Chondrocyte (in vitro differentiated cells): ENCODE data around the gene EFCAB14. TPM values are rescaled to one million over a fixed set of nuclear protein-coding genes. Genes with fewer than 3 reads are reported as not detected.

ENCODE experiments used
- DNase-seq: peaks from one replicate; pipeline ENCODE4 v3.0.0; 2021; ENCODE audit warnings: mixed read lengths, low spot score
- H3K27ac Mint-ChIP-seq: one replicate; pipeline ENCODE4 v1.8.0; 2021; ENCODE audit warnings: mild to moderate bottlenecking, moderate library complexity, mixed read lengths; ENCODE audit not compliant: unreplicated experiment
- H3K27me3 Mint-ChIP-seq: 2 replicates; pipeline ENCODE4 v1.8.0; 2021; ENCODE audit warnings: low read depth, mixed read lengths
- H3K36me3 Mint-ChIP-seq: 2 replicates; pipeline ENCODE4 v1.8.0; 2021; ENCODE audit warnings: low read depth, mixed read lengths
- H3K4me1 Mint-ChIP-seq: 2 replicates; pipeline ENCODE4 v1.8.0; 2021; ENCODE audit warnings: low read depth, mild to moderate bottlenecking, mixed read lengths
- H3K4me3 Mint-ChIP-seq: one replicate; pipeline ENCODE4 v1.8.0; 2021; ENCODE audit warnings: mild to moderate bottlenecking, moderate library complexity, mixed read lengths; ENCODE audit not compliant: unreplicated experiment
- H3K9me3 Mint-ChIP-seq: 2 replicates; pipeline ENCODE4 v1.8.0; 2021; ENCODE audit warnings: low read depth, mixed read lengths
- CTCF ChIP-seq: fragments of 200-600 bp; sonication (generic); IDR thresholded peaks from 2 replicates; pipeline ENCODE4 v1.5.0; 2021; ENCODE audit warnings: antibody characterized with exemption, mild to moderate bottlenecking, moderate library complexity
- total RNA-seq: library from RNA; stranded (reverse); gene quantifications from 3 replicates; pipeline ENCODE4 v1.2.1, GENCODE V29; 2021

The EFCAB14 gene
- total RNA-seq, 1 donor from 2014 or later, result 52.2 TPM

GRCh38 chr1:46677339-46677738, 41.6 kb downstream of the EFCAB14 start:
- Mint-ChIP-seq H3K27ac (no peak overlapping the region), H3K27me3 (no peaks in the 10 kb centered on the region), H3K4me1 (no peaks in the 10 kb centered on the region), H3K4me3 (no peak overlapping the region), H3K36me3 (peaks cover 37% of the 10 kb centered on the region), H3K9me3 (no peaks in the 10 kb centered on the region)
- TF ChIP-seq CTCF, result no peak
- no peak for DNase-seq

- no peak for TF ChIP-seq CTCF
- Mint-ChIP-seq H3K36me3 (peaks cover 31% of the 10 kb centered on the region), H3K27ac (no peak overlapping the region), H3K4me3 (no peak overlapping the region), H3K27me3 (no peaks in the 10 kb centered on the region), H3K4me1 (no peaks in the 10 kb centered on the region), H3K9me3 (no peaks in the 10 kb centered on the region)
- no peak for DNase-seq
Measured at GRCh38 chr1:46676531-46676930, 42.4 kb downstream of the EFCAB14 start.

DNA sequence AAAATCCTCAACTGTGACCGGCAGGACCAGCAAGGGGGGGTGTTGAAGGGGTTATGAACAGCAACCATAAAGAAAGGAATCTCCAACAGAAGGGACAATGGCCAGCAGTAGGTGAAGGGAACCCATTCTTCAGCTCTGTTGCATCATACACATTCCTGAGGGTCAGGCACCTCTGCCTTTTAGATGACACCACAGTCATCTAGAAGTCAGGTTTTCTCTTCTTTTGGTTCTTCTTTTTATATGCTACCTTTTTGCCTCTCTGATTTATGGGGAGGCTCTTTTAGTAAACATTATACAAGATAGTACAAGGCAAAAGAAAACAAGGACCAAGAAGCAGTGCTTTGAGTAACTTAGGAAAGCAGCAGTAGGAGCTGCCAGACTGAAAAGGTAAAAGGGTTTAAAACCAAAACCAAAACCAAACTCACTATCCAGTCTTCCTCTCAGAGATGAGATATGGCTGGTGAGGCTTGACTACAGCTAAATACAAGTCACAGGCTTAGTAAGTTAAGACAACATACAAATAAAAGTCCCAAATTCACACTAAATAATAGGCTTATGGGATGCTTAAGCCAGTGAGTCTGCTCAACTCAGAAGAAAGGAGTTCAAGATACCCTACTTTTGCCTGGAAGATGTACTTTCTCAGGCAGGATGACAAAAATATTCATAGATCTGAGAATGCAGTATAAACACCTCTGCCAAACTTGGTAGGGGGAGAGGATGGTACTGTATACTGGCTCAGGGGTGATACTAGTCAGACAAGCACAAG, 43.2 kb downstream of the EFCAB14 start:
- Mint-ChIP-seq H3K4me1 (no peaks in the 10 kb centered on the region), H3K36me3 (peaks cover 29% of the 10 kb centered on the region), H3K4me3 (no peak overlapping the region), H3K9me3 (no peaks in the 10 kb centered on the region), H3K27me3 (no peaks in the 10 kb centered on the region), H3K27ac (no peak overlapping the region)
- DNase-seq, result no peak
- TF ChIP-seq CTCF, result no peak

DNA sequence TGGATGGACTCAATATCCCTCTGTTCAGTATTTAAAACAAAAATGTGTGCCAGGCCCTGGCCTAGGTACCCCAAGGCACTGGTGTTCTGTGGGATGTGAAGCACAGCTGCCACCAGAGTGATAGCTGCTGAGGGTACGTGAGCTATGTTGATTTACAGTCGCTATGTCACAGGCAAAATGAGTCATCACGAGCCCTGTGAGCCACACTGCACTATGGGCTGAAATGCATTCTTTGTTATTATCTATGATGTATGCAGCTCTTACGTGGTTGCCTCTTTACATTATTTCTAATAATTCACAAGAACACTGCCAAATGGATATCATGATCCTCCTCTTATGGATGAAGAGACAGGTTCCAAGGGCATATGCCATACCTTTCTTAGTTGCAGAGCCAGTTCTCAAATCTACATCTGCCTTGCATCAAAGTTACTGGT, 45.1 kb downstream of the EFCAB14 start:
- Mint-ChIP-seq H3K27ac (no peak overlapping the region), H3K4me1 (no peaks in the 10 kb centered on the region), H3K4me3 (no peak overlapping the region), H3K9me3 (no peaks in the 10 kb centered on the region), H3K36me3 (peaks cover 18% of the 10 kb centered on the region), H3K27me3 (no peaks in the 10 kb centered on the region)
- DNase-seq, result no peak
- TF ChIP-seq CTCF, result no peak

GRCh38 chr1:46672696-46673095, 46.2 kb downstream of the EFCAB14 start:
- Mint-ChIP-seq H3K9me3 (no peaks in the 10 kb centered on the region), H3K4me3 (no peak overlapping the region), H3K36me3 (peaks cover 12% of the 10 kb centered on the region), H3K27ac (no peak overlapping the region), H3K27me3 (no peaks in the 10 kb centered on the region), H3K4me1 (peaks cover under 1% of the 10 kb centered on the region)
- DNase-seq, result no peak
- TF ChIP-seq CTCF, result no peak
